CD4-positive, alpha-beta T cell treated with Interleukin-6 at 100 ng/mL for 8 hours (primary cell): ENCODE results near the gene ATP9A.

Experiments used
- DNase-seq: peaks from one replicate; pipeline ENCODE4 v3.0.0-alpha.2; 2020; ENCODE audit warnings: mixed read lengths, low spot score

The ATP9A gene

DNA sequence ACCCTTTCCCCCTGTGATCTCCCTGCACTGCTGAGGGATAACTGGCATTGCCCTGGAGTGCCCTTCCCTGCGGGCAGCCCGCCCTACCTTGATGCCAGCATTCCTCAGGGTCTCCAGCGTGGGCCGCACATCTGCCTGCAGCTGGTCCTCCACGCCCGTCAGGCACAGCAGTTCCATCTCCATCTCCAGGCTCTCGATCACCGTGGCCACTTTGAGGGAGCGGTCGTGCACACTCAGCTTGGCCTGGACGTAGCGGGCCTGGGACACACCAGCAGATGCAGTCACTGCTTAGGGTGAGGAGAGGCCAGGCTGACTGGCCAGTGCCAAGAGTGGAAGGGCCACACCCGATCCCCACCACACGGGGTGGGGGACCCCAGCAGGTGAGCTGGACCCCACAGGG is 143.1 kb downstream of the ATP9A start:
- DNase-seq = no peak

DNA sequence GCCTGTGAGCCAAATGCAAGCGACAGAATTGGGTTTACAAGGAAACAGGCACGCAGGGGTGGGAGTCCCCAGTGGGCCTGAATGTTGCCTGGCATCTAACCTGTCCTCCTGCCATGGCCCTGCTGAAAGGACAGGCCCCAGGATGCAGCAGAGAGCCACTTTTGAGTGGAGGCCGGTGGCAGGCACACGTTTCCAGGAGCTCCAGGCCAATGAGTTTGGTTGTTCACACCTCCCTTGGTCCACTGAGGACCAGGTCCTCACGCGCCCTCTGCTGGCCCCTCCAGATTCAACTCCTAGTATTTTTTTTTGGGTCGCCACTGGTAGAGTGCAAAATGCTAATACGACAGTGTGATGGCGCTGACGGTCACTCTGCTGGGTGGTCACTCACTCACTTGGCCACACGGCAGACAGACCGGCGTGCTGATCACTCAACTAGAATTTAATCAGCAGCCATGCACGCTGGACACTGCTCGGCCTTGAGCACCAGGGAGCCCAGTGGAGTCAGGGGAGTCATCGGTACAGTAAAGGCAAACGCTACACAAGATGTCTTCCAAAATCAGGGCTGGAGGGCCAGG is 143.9 kb downstream of the ATP9A start:
- DNase-seq = peak; percentile 32

GRCh38 chr20:51623255-51623654 is 144.9 kb downstream of the ATP9A start:
- no peak for DNase-seq

GRCh38 chr20:51622004-51622874 is 146.0 kb downstream of the ATP9A start:
- DNase-seq = no peak

GRCh38 chr20:51620432-51620831 is 147.8 kb downstream of the ATP9A start:
- no peak for DNase-seq

DNA sequence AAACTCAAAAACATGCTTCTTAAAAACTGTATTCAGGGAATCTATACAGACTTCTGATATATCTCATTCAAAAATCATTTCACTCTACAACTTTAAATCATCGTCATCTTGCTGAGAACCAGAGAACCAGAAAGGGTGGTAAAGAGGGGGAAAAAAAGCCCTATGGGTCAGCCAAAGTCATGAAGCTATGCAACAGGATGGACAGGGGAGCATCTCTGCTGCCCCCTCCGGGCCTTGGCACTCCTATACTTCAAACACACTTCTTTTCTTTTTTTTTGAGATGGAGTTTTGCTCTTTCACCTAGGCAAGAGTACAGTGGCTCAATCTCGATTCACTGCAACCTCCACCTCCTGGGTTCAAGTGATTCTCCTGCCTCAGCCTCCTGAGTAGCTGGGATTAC is 152.1 kb downstream of the ATP9A start:
- no peak for DNase-seq

GRCh38 chr20:51614687-51615086 is 153.5 kb downstream of the ATP9A start:
- no peak for DNase-seq

DNA sequence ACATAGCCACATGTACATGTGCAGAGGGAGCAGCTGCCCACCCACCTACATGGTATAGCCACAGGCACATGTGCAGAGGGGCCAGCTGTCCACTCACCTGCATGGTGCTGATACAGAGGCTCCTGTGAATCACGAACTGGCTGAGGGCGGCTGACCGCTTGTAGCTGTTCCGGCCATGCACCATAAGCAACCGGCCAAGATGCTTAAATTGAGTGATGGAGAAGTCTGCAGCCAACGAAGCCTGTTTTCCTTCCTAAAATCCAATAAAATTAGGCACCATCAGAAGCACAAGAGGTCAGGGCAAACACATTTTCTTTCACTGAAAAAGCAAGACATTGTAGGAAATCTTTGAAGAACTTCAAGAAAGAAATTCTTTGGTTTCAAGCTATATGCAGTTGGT is 154.6 kb downstream of the ATP9A start:
- DNase-seq = no peak

GRCh38 chr20:51612896-51613295 is 155.3 kb downstream of the ATP9A start:
- no peak for DNase-seq

DNA sequence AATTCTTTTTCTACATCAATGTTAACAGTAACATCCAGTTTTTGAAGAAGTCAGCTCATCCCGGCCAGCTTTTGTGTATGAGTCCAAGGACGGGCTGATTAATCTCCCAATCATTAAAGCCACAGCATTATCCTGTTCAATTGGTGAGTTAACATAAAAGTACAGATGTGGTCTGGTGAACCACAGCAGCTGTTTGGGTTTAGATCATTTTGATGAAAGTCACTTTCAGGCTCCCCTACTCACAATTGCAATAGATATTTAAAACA is 156.6 kb downstream of the ATP9A start:
- DNase-seq = no peak

GRCh38 chr20:51610761-51611624 is 157.2 kb downstream of the ATP9A start:
- no peak for DNase-seq

GRCh38 chr20:51610111-51610510 is 158.1 kb downstream of the ATP9A start:
- DNase-seq = no peak

DNA sequence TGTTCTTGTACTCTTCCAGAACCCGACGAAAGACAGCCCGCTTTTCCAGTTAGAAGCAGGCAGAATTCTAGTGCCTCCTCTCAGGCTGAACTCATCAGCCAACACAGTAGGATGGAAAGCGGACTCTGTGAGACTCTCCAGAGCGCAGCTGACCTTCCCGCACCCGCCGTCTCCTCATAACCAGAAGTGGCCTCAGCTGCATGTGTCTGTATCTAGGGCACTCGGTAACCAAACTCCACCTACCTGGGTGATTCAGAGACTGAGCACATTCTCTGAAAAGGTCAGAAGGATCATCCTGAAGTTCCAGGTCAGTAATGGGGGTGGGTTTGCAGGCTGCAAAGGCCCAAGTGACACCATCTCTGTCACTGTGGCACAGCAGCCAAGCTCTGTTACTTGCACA is 158.9 kb downstream of the ATP9A start:
- DNase-seq = no peak

DNA sequence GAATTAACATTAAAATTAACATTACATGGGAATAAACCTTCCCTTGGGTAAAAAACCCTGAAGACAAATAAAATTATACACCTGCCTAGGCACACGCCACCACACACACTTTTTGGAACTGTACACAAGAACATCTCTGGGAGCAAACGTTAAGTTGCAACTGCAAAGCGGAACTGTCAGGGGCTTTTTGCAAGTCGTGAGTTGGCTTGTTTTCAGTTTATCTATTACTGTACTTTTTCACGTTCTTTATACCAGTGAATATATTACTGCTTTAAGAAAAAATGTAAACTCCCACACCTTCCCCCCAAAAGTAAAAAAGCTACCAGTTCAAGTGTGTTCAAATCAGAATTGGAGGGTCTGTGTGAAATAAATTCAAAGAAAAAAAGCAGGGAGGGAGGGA is 160.1 kb downstream of the ATP9A start:
- DNase-seq = no peak

DNA sequence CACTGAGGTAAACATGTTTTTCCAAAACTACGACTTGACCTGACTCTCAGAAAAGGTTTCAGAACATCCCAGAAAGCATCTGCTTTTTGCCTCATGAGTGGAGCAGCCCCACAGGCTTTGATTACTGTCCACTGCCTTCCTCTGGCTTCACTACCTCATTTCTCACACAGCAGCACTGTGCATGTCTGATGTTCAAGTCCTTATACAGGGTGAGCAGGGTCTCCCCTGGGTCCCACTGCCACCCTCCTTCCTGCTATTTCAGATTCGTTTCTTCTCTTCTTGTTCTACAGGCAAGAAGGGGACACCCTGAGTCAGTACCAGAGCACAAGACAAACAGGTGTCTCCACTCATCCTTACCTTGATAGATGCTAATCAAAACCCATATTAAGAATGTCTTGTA is 161.0 kb downstream of the ATP9A start:
- DNase-seq = no peak

- DNase-seq = no peak
These were observed 163.3 kb downstream of the ATP9A start for GRCh38 chr20:51604851-51605250.

- DNase-seq = no peak
These were observed 166.1 kb downstream of the ATP9A start for GRCh38 chr20:51602131-51602530.

DNA sequence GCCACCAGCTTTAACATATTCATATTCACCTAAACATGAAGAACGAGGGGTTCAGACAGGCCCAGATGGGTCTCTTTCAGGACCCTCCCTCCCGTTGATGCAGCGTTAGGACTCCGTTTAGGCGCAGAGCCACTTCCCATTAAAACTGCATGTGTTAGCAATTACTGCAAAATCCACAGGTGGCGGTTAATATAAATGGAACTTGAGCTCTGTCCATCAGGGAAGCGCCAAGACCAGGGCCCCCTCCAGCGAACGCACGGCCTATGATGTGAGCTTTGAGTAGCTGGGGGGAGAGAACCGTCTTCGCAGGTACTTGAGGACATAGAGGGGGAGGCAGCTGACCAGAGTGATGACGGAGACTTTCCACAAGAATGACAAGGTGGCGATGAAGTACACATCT is 167.2 kb downstream of the ATP9A start:
- DNase-seq = no peak

DNA sequence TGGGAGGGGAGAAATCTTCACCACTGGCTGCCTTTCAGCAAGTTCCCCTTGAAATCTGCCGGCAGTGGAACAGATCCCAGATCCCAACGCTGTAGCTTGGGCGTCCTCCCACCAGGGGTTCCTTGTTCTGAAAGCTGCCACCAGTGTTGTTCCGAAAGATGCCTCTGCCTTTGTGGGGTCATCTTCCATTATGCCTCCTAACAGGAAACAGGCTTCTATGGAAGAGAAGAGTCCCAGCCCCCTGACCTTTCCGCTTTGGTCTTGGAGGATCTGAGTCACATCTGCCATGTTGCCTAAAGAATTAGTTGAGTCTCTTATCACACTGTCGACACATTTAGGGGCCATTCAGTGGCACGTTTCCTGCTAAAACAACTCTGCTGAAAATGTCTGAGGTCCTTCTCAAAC is 168.2 kb downstream of the ATP9A start:
- no peak for DNase-seq

GRCh38 chr20:51598556-51598955 is 169.6 kb downstream of the ATP9A start:
- no peak for DNase-seq

DNA sequence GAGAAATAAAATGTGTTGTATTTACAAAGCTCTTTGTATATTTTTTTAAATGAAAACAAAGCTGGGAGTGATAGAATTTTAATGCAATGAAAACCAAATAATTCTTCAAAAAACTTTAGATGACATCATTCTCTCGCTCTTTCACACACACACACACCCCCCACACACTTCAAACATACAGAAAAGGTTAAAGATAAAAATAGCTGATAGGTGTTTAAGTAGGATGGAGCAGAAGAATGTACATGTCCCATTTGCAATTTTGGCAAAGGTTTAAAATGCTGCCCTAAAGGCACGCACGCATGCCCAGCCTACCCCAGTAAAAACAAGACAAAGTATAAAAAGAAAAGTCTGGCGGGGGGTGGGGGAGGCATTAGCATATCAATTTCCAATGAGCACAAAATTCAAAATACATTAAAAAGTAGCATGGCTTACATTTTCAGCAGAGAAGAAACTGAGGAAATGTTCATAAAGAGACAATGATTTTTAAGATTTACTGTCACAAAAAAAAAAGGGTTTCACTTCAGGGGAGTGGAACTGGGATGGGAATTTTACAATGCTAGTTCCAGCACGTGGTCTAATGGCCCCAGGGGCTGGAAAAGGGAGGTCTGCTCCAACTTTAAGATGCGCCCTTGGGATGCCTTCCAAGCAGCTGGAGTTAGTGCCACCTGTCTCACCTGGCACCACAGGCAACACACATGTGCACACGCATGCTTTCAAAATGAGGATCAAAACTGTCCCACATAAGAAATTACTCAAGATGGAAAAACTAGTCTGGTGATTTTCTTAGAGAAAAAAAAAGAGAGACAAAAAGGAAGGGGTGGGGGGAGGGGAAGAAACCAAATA is 170.6 kb downstream of the ATP9A start:
- no peak for DNase-seq
